Measurements from ENCODE around the gene CUBN.

- TF ChIP-seq CTCF (conservative IDR thresholded peaks at IDR 0.05 in 1 of 2, IDR thresholded peaks at IDR 0.05 in 1 of 2; ENCODE audit: extremely low read depth in 1 of 2, insufficient read depth in 1 of 2, low read depth in 1 of 2, low read length in 2 of 2): no peak
- no peak for TF ChIP-seq EZH2 (IDR thresholded peaks at IDR 0.05; ENCODE audit: borderline replicate concordance, low read length)
These were observed 334.1 kb downstream of the CUBN start for GRCh38 chr10:16795410-16796073.

Measured in mammary epithelial cell (primary cell).